OCI-LY7 (cell line): Measurements from ENCODE around the gene OGG1.

ENCODE experiments used
- EZH2phosphoT487 ChIP-seq: fragments of 200-600 bp; sonication (generic); IDR thresholded peaks from 2 replicates; pipeline ENCODE4 v1.6.1; 2018; ENCODE audit warnings: low read depth, borderline replicate concordance, mild to moderate bottlenecking, mixed run types, antibody characterized with exemption, low read length, moderate library complexity, mixed read lengths
- TF ChIP-seq, protein P1 (sequence below): fragments of 200-600 bp; sonication (generic); conservative IDR thresholded peaks from 2 replicates; pipeline ENCODE4 v1.5.1; 2014; ENCODE audit warnings: mild to moderate bottlenecking, antibody characterized with exemption, low read length, moderate library complexity, mixed read lengths

DNA sequence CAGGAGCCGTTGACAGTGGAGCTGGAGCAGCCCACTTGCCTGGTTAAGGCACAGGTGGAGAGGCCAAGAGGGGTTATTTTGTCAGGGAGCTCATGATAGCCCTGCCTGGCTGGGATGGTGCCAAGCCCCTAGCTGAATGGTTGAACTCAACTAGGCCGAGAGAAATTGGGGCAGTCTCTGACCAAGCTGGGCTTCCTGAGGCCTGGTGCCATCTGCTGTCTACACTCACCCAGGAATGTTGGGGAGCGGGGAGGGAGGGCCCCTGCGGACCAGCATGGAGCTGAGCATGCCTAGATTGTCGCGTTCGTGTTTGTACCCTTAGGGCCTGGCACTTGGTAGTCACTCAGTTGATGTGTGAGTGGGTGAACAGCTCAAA is 17.0 kb upstream of the OGG1 start:
- TF ChIP-seq, protein P1, sequence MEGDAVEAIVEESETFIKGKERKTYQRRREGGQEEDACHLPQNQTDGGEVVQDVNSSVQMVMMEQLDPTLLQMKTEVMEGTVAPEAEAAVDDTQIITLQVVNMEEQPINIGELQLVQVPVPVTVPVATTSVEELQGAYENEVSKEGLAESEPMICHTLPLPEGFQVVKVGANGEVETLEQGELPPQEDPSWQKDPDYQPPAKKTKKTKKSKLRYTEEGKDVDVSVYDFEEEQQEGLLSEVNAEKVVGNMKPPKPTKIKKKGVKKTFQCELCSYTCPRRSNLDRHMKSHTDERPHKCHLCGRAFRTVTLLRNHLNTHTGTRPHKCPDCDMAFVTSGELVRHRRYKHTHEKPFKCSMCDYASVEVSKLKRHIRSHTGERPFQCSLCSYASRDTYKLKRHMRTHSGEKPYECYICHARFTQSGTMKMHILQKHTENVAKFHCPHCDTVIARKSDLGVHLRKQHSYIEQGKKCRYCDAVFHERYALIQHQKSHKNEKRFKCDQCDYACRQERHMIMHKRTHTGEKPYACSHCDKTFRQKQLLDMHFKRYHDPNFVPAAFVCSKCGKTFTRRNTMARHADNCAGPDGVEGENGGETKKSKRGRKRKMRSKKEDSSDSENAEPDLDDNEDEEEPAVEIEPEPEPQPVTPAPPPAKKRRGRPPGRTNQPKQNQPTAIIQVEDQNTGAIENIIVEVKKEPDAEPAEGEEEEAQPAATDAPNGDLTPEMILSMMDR, result no peak
- TF ChIP-seq EZH2phosphoT487, result no peak
